ENCODE results near the gene DCAF7.

Gene DCAF7

DNA sequence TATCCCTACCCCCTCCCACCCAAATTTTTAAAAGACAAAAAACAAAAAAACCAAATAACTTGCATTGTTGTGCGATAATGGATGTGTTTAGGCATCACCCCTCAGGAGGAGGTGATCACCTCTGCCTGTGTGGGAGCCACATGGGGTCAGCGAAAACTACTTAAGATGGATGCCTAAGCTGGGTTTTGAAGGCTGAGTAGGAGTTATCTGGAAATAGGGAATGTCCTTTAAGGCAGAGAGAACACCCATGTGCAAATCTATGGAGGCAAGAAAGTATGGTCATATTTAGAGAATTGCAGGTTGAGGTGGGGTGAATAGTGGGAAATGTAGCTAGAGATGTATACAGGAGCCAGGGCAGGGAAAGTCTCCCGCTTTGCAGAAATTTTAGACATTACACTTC is 44.9 kb downstream of the DCAF7 start:
- TF ChIP-seq CTCF (IDR thresholded peaks at IDR 0.05; ENCODE audit: low read depth, low read length) (no peak), EZH2phosphoT487 (IDR thresholded peaks at IDR 0.05; ENCODE audit: low read depth) (no peak)
- no peak overlapping the region for H3K27ac ChIP-seq (ENCODE audit: low read length)
- H3K36me3 ChIP-seq (replicated peaks; ENCODE audit: low read depth, low read length) = peaks cover 32% of the 10 kb centered on the region

GRCh38 chr17:63596856-63597586 is 46.7 kb downstream of the DCAF7 start:
- H4K20me1 ChIP-seq (ENCODE audit: insufficient read depth, low read length) = no peaks in the 10 kb centered on the region
- no peak overlapping the region for H2AFZ ChIP-seq (ENCODE audit: low read depth, low read length)
- H3K27me3 ChIP-seq (ENCODE audit: low read depth, low read length) = no peaks in the 10 kb centered on the region
- TF ChIP-seq EZH2phosphoT487 (IDR thresholded peaks at IDR 0.05; ENCODE audit: low read depth) (no peak), CTCF (IDR thresholded peaks at IDR 0.05; ENCODE audit: low read depth, low read length) (no peak)
- H3K9me3 ChIP-seq (ENCODE audit: insufficient read depth, low read length) = no peaks in the 10 kb centered on the region
- peaks cover 13% of the 10 kb centered on the region for H3K4me1 ChIP-seq (ENCODE audit: low read length)
- no peak overlapping the region for H3K4me2 ChIP-seq (ENCODE audit: low read length)
- H3K4me3 ChIP-seq (ENCODE audit: low read length) = no peak overlapping the region
- H3K36me3 ChIP-seq (replicated peaks; ENCODE audit: low read depth, low read length) = peaks cover 14% of the 10 kb centered on the region
- peaks cover 15% of the 10 kb centered on the region for H3K79me2 ChIP-seq (ENCODE audit: low read length)
- H3K9ac ChIP-seq (ENCODE audit: low read length) = no peak overlapping the region
- no peak overlapping the region for H3K27ac ChIP-seq (ENCODE audit: low read length)

More for the DNA sequence above, 44.9 kb downstream of the DCAF7 start:
- Histone ChIP-seq H4K20me1 (ENCODE audit: insufficient read depth, low read length) (no peaks in the 10 kb centered on the region), H3K9ac (ENCODE audit: low read length) (no peak overlapping the region), H3K79me2 (ENCODE audit: low read length) (no peaks in the 10 kb centered on the region), H3K4me3 (ENCODE audit: low read length) (no peak overlapping the region), H3K4me1 (ENCODE audit: low read length) (peaks cover 2% of the 10 kb centered on the region; the same call in 1 of the 2 replicates), H3K9me3 (ENCODE audit: insufficient read depth, low read length) (no peaks in the 10 kb centered on the region), H2AFZ (ENCODE audit: low read depth, low read length) (no peak overlapping the region), H3K27me3 (ENCODE audit: low read depth, low read length) (no peaks in the 10 kb centered on the region), H3K4me2 (ENCODE audit: low read length) (no peak overlapping the region)

DNA sequence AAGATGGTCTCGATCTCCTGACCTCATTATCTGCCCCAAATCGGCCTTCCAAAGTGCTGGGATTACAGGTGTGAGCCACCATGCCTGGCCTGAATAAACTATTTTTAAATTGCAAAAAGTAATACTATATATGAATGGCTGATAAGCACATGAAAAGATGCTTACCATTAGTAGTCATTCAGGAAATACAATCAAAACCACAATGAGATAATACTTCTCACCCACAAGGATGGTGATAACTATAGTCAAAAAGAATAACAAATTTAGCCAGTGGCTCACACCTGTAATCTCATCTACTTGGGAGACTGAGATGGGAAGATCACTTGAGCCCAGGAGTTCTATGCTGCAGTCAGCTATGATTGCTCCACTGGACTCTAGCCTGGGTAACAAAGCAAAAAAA is 48.0 kb downstream of the DCAF7 start:
- no peaks in the 10 kb centered on the region for H3K27me3 ChIP-seq (ENCODE audit: low read depth, low read length)
- no peaks in the 10 kb centered on the region for H3K9me3 ChIP-seq (ENCODE audit: insufficient read depth, low read length)
- no peak overlapping the region for H3K27ac ChIP-seq (ENCODE audit: low read length)
- H3K36me3 ChIP-seq (replicated peaks; ENCODE audit: low read depth, low read length) = peaks cover 4% of the 10 kb centered on the region
- no peaks in the 10 kb centered on the region for H4K20me1 ChIP-seq (ENCODE audit: insufficient read depth, low read length)
- H2AFZ ChIP-seq (ENCODE audit: low read depth, low read length) = no peak overlapping the region
- peaks cover 13% of the 10 kb centered on the region for H3K4me1 ChIP-seq (ENCODE audit: low read length)
- peaks cover 15% of the 10 kb centered on the region for H3K79me2 ChIP-seq (ENCODE audit: low read length)
- no peak overlapping the region for H3K4me3 ChIP-seq (ENCODE audit: low read length)
- no peak overlapping the region for H3K4me2 ChIP-seq (ENCODE audit: low read length)
- no peak overlapping the region for H3K9ac ChIP-seq (ENCODE audit: low read length)
- TF ChIP-seq EZH2phosphoT487 (IDR thresholded peaks at IDR 0.05; ENCODE audit: low read depth) (no peak), CTCF (IDR thresholded peaks at IDR 0.05; ENCODE audit: low read depth, low read length) (no peak)

GRCh38 chr17:63600569-63601438 is 50.5 kb downstream of the DCAF7 start, which contains the start of gene TACO1:
TSS of gene TACO1 (plus strand) at chr17:63600895. CDS start at chr17:63601084, 189 bp downstream.
- peaks cover 13% of the 10 kb centered on the region for H3K4me1 ChIP-seq (ENCODE audit: low read length)
- peak within 1 kb of the TSS; percentile 99 for H2AFZ ChIP-seq (ENCODE audit: low read depth, low read length)
- H3K4me3 ChIP-seq (ENCODE audit: low read length) = peak within 1 kb of the TSS; percentile 91
- H3K36me3 ChIP-seq (replicated peaks; ENCODE audit: low read depth, low read length) = no peaks in the 10 kb centered on the region
- H3K27me3 ChIP-seq (ENCODE audit: low read depth, low read length) = no peaks in the 10 kb centered on the region
- peak within 1 kb of the TSS; percentile 81 for H3K9ac ChIP-seq (ENCODE audit: low read length)
- no peaks in the 10 kb centered on the region for H4K20me1 ChIP-seq (ENCODE audit: insufficient read depth, low read length)
- TF ChIP-seq EZH2phosphoT487 (IDR thresholded peaks at IDR 0.05; ENCODE audit: low read depth) (no peak), CTCF (IDR thresholded peaks at IDR 0.05; ENCODE audit: low read depth, low read length) (no peak)
- H3K79me2 ChIP-seq (ENCODE audit: low read length) = peaks cover 15% of the 10 kb centered on the region
- H3K9me3 ChIP-seq (ENCODE audit: insufficient read depth, low read length) = no peaks in the 10 kb centered on the region
- peak within 1 kb of the TSS; percentile 92 for H3K4me2 ChIP-seq (ENCODE audit: low read length)
- peak within 1 kb of the TSS; percentile 39 for H3K27ac ChIP-seq (ENCODE audit: low read length)
